ENCODE results near the gene JPH4. TPM values are rescaled to one million over a fixed set of nuclear protein-coding genes. Genes with fewer than 3 reads are reported as not detected.

Gene JPH4
- 0.19 TPM for total RNA-seq
- long read RNA-seq, result 0 reads

DNA sequence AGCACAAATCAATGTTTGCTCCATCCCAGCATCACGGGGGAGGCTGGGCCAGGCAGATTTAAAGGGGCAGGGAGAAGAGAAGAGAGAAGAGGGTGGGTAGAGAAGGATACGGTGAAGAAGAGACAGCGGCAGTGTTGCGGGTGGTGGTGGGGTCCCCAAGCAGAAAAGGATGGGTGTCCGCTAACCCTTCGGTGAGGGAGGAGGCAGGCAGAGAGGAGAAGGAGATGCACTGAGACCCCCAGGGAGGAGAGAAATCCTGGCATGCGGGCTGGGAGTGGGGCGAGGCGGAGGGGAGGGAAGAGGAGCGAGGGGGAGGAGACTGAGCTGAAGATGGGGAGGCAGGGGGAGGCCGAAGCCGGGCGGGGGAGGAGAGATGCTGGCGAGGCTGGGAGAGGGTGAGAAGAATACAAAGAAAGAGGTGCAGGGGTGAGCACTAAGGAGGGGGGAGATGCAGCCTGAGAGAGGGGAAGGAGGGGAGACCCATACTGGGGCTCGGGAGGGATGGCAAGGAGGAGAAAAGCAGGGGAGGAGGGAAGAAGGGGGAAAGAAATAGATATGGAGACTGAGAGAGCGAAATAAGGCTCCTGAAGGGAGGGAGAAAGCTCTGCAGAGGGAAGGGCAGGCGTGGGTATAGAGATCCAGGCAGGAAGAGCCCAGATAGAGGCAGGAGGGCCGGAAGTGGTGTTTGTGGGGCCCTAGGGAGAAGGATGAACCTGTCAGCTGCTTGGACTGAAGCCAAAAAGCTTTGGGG, at the start of gene JPH4:
Gene JPH4, minus strand, starts transcription at position 231 of the 751 bp plus-strand sequence. CDS start 1,337 bp downstream, outside the sequence.
- DNase-seq, result no peak
- intact Hi-C loops (cut with micrococcal nuclease), result no loop called here
- no peak for TF ChIP-seq CTCF (IDR thresholded peaks at IDR 0.05; ENCODE audit: borderline replicate concordance)
- Histone ChIP-seq H3K36me3 (no peaks in the 10 kb centered on the region), H3K9me3 (replicated peaks) (no peaks in the 10 kb centered on the region), H3K4me1 (peaks cover 18% of the 10 kb centered on the region), H3K4me3 (peak within 1 kb of the TSS; percentile 57), H3K27me3 (ENCODE audit: low read depth) (peaks cover 95% of the 10 kb centered on the region), H3K27ac (replicated peaks) (no peak within 1 kb of the TSS)

- H3K27me3 ChIP-seq (ENCODE audit: low read depth), result peaks cover 28% of the 10 kb centered on the region
- H3K27ac ChIP-seq (replicated peaks), result no peak overlapping the region
- no peaks in the 10 kb centered on the region for H3K36me3 ChIP-seq
- intact Hi-C loops (cut with micrococcal nuclease), result no loop called here
- peaks cover 9% of the 10 kb centered on the region for H3K4me1 ChIP-seq
- TF ChIP-seq CTCF (IDR thresholded peaks at IDR 0.05; ENCODE audit: borderline replicate concordance), result no peak
- no peak overlapping the region for H3K4me3 ChIP-seq
- H3K9me3 ChIP-seq (replicated peaks), result peaks cover 19% of the 10 kb centered on the region
- no peak for DNase-seq
Measured at GRCh38 chr14:23627961-23628360, 49.4 kb upstream of the JPH4 start.

DNA sequence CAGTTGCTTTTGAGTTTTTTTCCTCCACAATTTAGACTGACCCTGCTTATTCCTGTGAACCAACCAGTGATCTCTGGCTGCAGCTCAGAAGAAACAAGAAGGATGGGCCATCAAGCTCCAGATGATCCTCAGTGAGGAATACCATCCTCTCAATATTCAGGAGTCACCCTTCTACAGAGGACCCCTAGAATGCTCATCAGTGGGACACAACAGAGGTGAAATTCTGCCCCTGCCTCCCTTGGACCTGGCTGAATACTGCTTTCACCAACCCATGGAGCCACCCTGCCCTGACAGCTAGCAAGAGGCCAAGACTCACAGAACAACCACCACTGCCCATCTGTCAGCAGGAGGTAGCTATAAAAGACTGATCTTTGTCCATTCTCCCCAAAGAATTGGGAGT, 48.4 kb upstream of the JPH4 start:
- Histone ChIP-seq H3K4me3 (no peak overlapping the region), H3K36me3 (no peaks in the 10 kb centered on the region), H3K27ac (replicated peaks) (no peak overlapping the region), H3K9me3 (replicated peaks) (peaks cover 19% of the 10 kb centered on the region), H3K4me1 (peaks cover 4% of the 10 kb centered on the region), H3K27me3 (ENCODE audit: low read depth) (peaks cover 28% of the 10 kb centered on the region)
- intact Hi-C loops (cut with micrococcal nuclease), result no loop called here
- no peak for DNase-seq
- no peak for TF ChIP-seq CTCF (IDR thresholded peaks at IDR 0.05; ENCODE audit: borderline replicate concordance)

- no peaks in the 10 kb centered on the region for H3K4me1 ChIP-seq
- no peaks in the 10 kb centered on the region for H3K36me3 ChIP-seq
- H3K4me3 ChIP-seq, result no peak overlapping the region
Measured at GRCh38 chr14:23624830-23625404, 46.3 kb upstream of the JPH4 start.

GRCh38 chr14:23623962-23624361, 45.4 kb upstream of the JPH4 start:
- Histone ChIP-seq H3K27ac (replicated peaks) (no peak overlapping the region), H3K9me3 (replicated peaks) (peaks cover 19% of the 10 kb centered on the region), H3K4me1 (no peaks in the 10 kb centered on the region), H3K36me3 (no peaks in the 10 kb centered on the region), H3K27me3 (ENCODE audit: low read depth) (peaks cover 32% of the 10 kb centered on the region), H3K4me3 (no peak overlapping the region)
- TF ChIP-seq CTCF (IDR thresholded peaks at IDR 0.05; ENCODE audit: borderline replicate concordance), result no peak
- intact Hi-C loops (cut with micrococcal nuclease), result no loop called here
- DNase-seq, result no peak

More at GRCh38 chr14:23624830-23625404, 46.3 kb upstream of the JPH4 start:
- Histone ChIP-seq H3K27me3 (ENCODE audit: low read depth) (peaks cover 32% of the 10 kb centered on the region), H3K9me3 (replicated peaks) (peaks cover 19% of the 10 kb centered on the region), H3K27ac (replicated peaks) (no peak overlapping the region)
- DNase-seq, result no peak
- intact Hi-C loops (cut with micrococcal nuclease), result no loop called here
- TF ChIP-seq CTCF (IDR thresholded peaks at IDR 0.05; ENCODE audit: borderline replicate concordance), result no peak
